Effector CD4-positive, alpha-beta T cell (primary cell): ENCODE measurements around the gene C4B.
"Not testable (repeated sequence)": the region's sequence is repeated elsewhere in the genome, so short reads cannot be mapped to it uniquely, and the experiment has no call there.

Experiments used
- DNase-seq: peaks from one replicate; pipeline ENCODE4 v3.0.0-alpha.2; 2020

Gene C4B

GRCh38 chr6:32056254-32056653 lies 41.7 kb downstream of the C4B start:
- no peak for DNase-seq

GRCh38 chr6:32057966-32058365 lies 43.4 kb downstream of the C4B start:
- DNase-seq, result no peak

DNA sequence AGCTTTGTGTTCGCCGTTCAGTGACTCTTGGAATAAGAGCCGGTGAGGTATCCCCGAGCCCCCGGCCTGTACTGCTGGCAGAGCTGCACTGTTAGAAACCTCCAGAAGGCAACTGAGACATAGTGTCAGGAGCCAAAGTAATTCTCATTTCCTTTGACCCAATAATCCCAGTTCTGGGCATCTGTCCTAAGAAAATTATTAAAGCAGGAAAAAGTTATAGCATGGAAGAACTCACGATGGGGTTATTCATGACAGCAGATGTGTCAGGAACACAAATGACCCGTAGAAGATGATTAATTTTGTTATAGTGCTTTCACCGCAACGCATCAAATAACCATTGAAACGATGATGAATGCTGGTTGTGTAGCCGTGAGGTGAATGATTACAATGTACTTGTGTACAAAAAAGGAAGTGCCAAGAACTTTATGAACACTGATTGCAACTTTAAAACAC lies 43.9 kb downstream of the C4B start:
- no peak for DNase-seq

DNA sequence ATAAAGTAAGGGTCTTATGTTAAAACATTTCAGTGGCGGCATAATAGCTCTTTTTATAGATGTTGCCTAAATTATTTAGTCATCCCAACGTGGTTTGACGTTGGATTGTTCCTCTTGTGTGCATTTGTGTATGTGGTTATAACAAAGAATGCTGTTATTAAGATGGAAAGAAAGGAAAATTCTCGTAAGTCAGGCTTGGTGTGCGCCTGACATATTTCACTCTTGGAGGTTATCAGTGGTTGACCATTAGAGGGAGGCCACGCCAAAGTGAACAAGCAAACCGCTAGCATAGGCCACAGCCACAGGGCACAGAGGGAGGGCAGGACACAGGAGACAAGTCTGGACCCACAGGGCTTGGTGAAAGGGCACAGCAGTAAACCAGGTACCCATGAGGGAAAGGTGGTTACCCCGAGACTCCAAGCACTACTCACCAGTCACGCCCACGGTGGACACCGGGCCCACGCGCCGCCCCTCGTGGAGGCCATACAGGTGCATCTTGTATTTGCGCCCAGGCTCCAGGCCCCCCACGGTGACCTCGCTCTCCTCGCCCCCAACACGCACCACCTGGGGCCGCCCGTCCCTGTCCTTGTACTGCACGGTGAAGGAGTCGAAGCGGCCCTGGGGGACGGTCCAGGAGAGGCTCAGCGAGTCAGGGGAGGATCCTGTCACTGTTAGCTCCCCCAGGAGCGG lies 46.5 kb downstream of the C4B start:
- DNase-seq, result no peak

DNA sequence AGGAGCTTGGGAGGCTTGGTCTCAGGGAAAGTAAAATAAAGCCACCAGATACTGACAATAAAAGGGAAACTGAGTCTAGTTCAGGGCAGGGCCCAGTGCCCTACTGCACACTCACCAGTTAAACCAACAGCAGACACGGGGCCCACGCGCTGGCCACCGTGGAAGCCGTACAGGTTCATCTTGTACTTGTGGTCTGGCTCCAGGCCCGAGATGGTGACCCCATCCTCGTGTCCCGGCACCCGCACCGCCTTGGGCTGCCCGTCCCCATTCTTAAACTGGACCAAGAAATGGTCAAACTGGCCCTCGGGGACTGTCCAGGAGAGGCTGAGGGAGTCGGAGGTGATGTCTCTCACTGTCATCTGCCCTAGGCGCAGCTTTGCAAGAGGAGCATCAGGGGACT lies 50.1 kb downstream of the C4B start:
- no peak for DNase-seq

DNA sequence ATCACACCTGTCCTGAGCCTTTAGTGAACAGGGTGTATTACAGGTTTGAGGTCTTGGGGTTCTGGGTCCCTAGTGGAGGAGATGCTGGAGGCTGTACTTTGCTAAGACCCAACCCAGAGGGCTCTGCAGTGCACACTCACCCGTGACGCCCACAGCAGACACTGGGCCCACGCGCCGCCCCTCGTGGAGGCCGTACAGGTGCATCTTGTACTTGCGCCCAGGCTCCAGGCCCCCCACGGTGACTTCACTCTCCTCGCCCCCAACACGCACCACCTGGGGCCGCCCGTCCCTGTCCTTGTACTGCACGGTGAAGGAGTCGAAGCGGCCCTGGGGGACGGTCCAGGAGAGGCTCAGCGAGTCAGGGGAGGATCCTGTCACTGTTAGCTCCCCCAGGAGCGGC lies 52.9 kb downstream of the C4B start:
- DNase-seq, result not testable (repeated sequence)

GRCh38 chr6:32068315-32068714 lies 53.7 kb downstream of the C4B start:
- not testable (repeated sequence) for DNase-seq

GRCh38 chr6:32068867-32069266 lies 54.3 kb downstream of the C4B start:
- no peak for DNase-seq

GRCh38 chr6:32069460-32069859 lies 54.9 kb downstream of the C4B start:
- DNase-seq, result no peak

- no peak for DNase-seq
These were observed 55.4 kb downstream of the C4B start for GRCh38 chr6:32069878-32070515.

GRCh38 chr6:32070814-32071543 lies 56.4 kb downstream of the C4B start:
- DNase-seq, result no peak

DNA sequence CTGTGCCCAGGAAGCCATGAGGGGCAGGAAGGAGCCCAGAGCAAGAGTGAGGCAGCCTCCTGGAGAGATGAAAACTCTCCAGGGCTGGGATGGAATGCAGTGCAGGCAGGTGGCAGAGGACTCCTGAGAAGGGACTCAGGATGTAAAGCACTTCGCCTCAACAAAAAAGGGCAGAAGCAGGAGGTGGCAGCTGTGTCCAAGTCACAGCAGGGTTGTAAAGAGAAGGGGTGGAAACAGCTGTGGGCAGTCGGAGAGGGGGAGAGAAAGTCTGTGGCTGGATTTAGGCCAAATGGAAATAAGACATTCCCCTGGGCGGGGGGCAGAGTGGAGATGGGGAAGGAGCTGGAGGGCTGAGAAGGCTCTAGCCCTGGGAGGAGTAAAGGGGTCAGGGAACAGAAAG lies 58.5 kb downstream of the C4B start:
- DNase-seq, result no peak

- no peak for DNase-seq
These were observed 59.0 kb downstream of the C4B start for GRCh38 chr6:32073613-32074012.

DNA sequence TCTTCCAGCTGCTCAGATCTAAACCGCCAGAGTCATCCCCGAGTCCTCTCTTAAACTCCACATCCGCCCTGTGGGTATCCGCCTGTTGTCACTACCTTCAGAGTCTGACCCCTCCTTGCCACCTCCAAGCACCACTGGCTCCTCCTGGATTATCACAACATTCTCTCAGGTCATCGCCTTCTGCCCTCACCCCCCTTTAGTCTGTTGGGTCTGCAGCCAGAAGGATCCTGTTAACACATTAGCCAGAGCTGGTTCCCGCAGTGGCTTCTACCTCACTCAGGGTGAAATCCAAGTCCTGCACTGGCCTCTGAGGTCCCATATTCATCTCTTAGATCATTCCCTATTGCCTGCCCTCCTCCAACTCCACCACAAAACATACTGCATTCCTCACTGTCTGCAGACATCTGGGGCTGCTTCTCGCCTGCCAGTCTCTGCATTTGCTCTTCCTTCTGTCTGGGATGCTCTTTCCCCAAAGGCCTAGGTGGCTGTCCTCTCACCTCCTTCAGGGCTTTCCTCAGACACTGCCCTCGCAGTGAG lies 60.5 kb downstream of the C4B start:
- DNase-seq, result no peak

- no peak for DNase-seq
These were observed 61.2 kb downstream of the C4B start for GRCh38 chr6:32075781-32076180.

- DNase-seq, result no peak
These were observed 61.8 kb downstream of the C4B start for GRCh38 chr6:32076321-32076809.

DNA sequence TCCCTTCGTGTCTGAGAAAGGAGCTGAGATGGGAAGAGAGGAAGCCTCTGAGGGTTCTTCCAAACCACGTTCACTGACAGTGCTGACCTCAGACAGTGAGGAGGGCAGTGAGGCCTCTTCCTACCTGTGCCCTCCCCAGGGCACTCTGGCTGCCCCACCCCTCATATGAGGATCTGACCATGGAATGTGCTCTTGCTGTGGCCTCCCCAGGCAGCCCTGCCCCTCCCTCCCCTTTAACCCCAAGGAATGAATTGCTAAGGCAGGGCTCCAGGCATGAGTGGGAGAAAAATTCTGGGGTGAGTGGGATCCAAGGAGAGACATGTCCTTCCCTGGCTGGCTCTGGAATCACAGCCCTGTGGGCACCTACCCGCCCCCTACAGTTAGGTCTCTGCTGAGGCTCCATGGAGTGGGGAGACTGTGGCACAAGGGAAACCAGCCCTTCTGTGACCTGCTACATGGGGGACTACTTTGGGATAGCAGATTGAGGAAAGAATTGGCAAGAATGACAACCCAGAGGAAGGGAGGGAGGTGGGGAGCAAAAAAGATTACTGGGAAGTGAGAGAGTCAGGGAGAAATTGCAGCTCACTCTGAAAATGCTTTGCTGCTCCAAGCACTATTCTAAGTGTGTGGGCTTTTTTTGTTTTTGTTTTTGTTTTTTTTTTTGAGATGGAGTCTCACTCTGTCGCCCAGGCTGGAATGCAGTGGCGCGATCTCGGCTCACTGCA lies 65.1 kb downstream of the C4B start:
- DNase-seq, result no peak

- DNase-seq, result no peak
These were observed 66.8 kb downstream of the C4B start for GRCh38 chr6:32081168-32081990.

- DNase-seq, result no peak
These were observed 67.9 kb downstream of the C4B start for GRCh38 chr6:32082478-32082877.

DNA sequence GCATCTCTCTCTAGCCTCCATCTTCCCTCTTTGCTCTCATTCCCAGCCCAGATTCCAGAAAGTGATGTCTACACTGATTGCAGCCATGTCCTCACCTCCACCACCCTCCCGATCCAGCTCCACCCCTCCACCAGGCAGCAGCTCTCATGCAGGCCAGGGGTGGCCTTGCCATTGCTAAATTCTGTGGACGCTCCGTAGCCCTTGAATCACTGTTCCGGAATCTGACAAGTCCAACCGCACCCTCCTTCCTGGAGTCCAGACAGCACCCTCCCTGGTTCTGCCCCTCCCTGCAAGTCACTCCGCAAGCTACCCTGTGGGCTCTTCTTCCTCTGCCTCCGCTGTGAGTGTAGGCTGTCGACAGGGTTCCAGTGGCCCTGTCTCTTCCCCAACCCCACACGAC lies 68.3 kb downstream of the C4B start:
- DNase-seq, result no peak

DNA sequence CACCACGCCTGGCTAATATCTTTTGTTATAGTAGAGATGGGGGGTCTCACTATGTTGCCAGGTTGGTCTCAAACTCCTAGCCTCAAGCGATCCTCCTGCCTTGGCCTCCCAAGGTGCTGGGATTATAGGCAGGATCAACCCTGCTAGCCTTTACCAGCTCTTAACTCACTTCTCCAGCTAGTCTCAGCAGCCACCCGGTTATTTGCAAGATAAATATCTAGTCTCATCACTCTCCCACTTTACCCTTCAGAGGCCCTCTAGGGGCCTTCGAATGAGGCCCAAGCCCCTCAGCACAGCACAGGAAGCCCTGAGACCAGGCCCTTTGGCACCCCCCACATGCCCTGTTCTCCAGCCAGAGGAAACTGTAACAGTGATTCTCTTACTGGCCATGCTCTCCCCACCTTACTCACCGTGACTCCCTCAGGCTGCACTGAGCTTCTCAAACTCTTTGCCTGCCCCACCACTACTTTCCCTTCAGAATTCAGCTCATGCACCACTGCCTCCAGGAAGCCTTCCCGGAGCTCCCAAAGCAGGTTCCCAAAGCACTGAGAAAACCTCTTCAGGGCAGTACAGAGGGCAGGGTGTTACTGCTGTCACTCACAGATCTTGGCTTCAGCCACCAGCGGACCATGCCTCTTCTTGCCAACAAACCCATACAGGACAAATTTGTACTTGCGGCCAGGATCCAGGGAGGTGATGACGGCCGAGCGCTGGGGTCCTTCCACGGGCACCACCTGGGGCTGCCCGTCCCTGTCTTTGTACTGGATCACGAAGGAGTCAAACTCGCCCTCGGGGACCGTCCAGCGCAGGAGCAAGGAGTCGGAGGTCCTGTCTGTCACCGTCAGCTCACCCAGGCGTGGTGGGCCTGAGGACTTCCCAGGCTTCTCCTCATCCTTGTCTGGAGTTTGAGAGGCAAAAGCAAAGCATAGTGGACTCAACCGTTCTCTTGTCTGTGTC lies 69.5 kb downstream of the C4B start:
- no peak for DNase-seq
